Mesenteric fat pad (tissue), 1 donor: ENCODE results near the gene CPA4. TPM values are rescaled to one million over a fixed set of nuclear protein-coding genes. Genes with fewer than 3 reads are reported as not detected.
"Not testable (repeated sequence)": the region's sequence is repeated elsewhere in the genome, so short reads cannot be mapped to it uniquely, and the experiment has no call there.

ENCODE experiments used
- DNase-seq: peaks from one replicate; pipeline ENCODE4 v3.0.0-alpha.2; 2020; ENCODE audit warnings: low spot score
- total RNA-seq: library from RNA; stranded (reverse); fragmentation: NEBNext Ultra II Directional; extraction: Animal tissue kit (Norgen Biotek cat#: 25700); gene quantifications from one replicate; pipeline ENCODE4 v1.2.1, GENCODE V29; 2021
- donor health status: DM: yes; HTN: yes; CAD: no.

Gene CPA4
- total RNA-seq, 1 donor from 2014 or later = 3.2 TPM

- no peak for DNase-seq
These were observed 8.6 kb downstream of the CPA4 start for GRCh38 chr7:130301501-130302020.

GRCh38 chr7:130302649-130303048 is 9.7 kb downstream of the CPA4 start:
- no peak for DNase-seq

GRCh38 chr7:130303127-130303526 is 10.2 kb downstream of the CPA4 start:
- DNase-seq = no peak

- DNase-seq = no peak
These were observed 10.6 kb downstream of the CPA4 start for GRCh38 chr7:130303551-130303950.

- DNase-seq = no peak
These were observed 11.0 kb downstream of the CPA4 start for GRCh38 chr7:130303982-130304381.

- no peak for DNase-seq
These were observed 11.9 kb downstream of the CPA4 start for GRCh38 chr7:130304878-130305277.

GRCh38 chr7:130305433-130306042 is 12.6 kb downstream of the CPA4 start:
- DNase-seq = no peak

GRCh38 chr7:130309986-130310385 is 17.0 kb downstream of the CPA4 start:
- no peak for DNase-seq

GRCh38 chr7:130314305-130314704 is 21.3 kb downstream of the CPA4 start:
- DNase-seq = no peak

- no peak for DNase-seq
These were observed 26.6 kb downstream of the CPA4 start for GRCh38 chr7:130319541-130319940.

- DNase-seq = not testable (repeated sequence)
These were observed 28.7 kb downstream of the CPA4 start for GRCh38 chr7:130321542-130322229.

- no peak for DNase-seq
These were observed 29.7 kb downstream of the CPA4 start for GRCh38 chr7:130322615-130323014.

GRCh38 chr7:130324306-130324943 is 31.5 kb downstream of the CPA4 start:
- no peak for DNase-seq

GRCh38 chr7:130329681-130330080 is 36.7 kb downstream of the CPA4 start:
- no peak for DNase-seq

GRCh38 chr7:130332259-130333053 is 39.5 kb downstream of the CPA4 start:
- no peak for DNase-seq

GRCh38 chr7:130333832-130334231 is 40.9 kb downstream of the CPA4 start:
- DNase-seq = no peak

- no peak for DNase-seq
These were observed 41.3 kb downstream of the CPA4 start for GRCh38 chr7:130334274-130334673.

GRCh38 chr7:130337410-130337971 is 44.5 kb downstream of the CPA4 start:
- DNase-seq = no peak

- no peak for DNase-seq
These were observed 45.3 kb downstream of the CPA4 start for GRCh38 chr7:130338233-130338632.

GRCh38 chr7:130341882-130342281 is 48.9 kb downstream of the CPA4 start:
- DNase-seq = no peak

GRCh38 chr7:130342701-130343380 is 49.9 kb downstream of the CPA4 start:
- no peak for DNase-seq
